Thymus (tissue), 11 donors: Measurements from ENCODE around the gene MRPS34. TPM values are rescaled to one million over a fixed set of nuclear protein-coding genes. Genes with fewer than 3 reads are reported as not detected.
"Not testable (repeated sequence)": the region's sequence is repeated elsewhere in the genome, so short reads cannot be mapped to it uniquely, and the experiment has no call there.

Experiments used
- DNase-seq, 9 donors: peaks; one replicate each; pipeline ENCODE4 v3.0.0-alpha.2; 2013; ENCODE audit warnings: low spot score in 9 of 9, low read depth in 6 of 9, missing footprints in 1 of 9
- H3K27ac ChIP-seq, 2 donors: one replicate each; pipeline ENCODE4 v1.5.1; 2013; ENCODE audit warnings: control low read depth in 1 of 2, low read depth in 1 of 2, low read length in 1 of 2, mild to moderate bottlenecking in 1 of 2, moderate library complexity in 1 of 2
- H3K27me3 ChIP-seq, 2 donors: one replicate each; pipeline ENCODE4 v1.5.1; 2013; ENCODE audit warnings: low read length in 1 of 2; ENCODE audit not compliant: control insufficient read depth in 2 of 2, insufficient read depth in 1 of 2
- H3K36me3 ChIP-seq, 2 donors: one replicate each; pipeline ENCODE4 v1.5.1; 2013; ENCODE audit warnings: low read length in 1 of 2, mild to moderate bottlenecking in 1 of 2, moderate library complexity in 1 of 2; ENCODE audit not compliant: control insufficient read depth in 2 of 2, insufficient read depth in 2 of 2
- H3K4me1 ChIP-seq, 2 donors: one replicate each; pipeline ENCODE4 v1.5.1; 2013; ENCODE audit warnings: low read length in 2 of 2; ENCODE audit not compliant: control insufficient read depth in 2 of 2, insufficient read depth in 2 of 2
- H3K4me3 ChIP-seq, 2 donors: one replicate each; pipeline ENCODE4 v1.5.1; 2013; ENCODE audit warnings: low read length in 2 of 2, control low read depth in 1 of 2, mild to moderate bottlenecking in 1 of 2
- H3K9me3 ChIP-seq, 2 donors: one replicate each; pipeline ENCODE4 v1.5.1; 2013; ENCODE audit warnings: low read length in 1 of 2, mild to moderate bottlenecking in 1 of 2; ENCODE audit not compliant: control insufficient read depth in 2 of 2, insufficient read depth in 1 of 2
- WGBS: extraction: QIAGEN DNeasy Blood & Tissue Kit; methylation state at CpG from one replicate; pipeline ENCODE4 v1.1.7; 2013; 5-methylcytosine and 5-hydroxymethylcytosine counted together
- polyA plus RNA-seq: library from polyadenylated mRNA; stranded (reverse); fragments of 200-250 nt; gene quantifications from one replicate; pipeline ENCODE4 v1.2.3, GENCODE V29; 2013
- total RNA-seq: library from RNA; stranded (reverse); fragments of 120-200 nt; gene quantifications from one replicate; pipeline ENCODE4 v1.2.4, GENCODE V29; 2013
- donor health status: healthy.

MRPS34 gene
- total and polyA plus RNA-seq, 2 donors, result 101 to 103 TPM

DNA sequence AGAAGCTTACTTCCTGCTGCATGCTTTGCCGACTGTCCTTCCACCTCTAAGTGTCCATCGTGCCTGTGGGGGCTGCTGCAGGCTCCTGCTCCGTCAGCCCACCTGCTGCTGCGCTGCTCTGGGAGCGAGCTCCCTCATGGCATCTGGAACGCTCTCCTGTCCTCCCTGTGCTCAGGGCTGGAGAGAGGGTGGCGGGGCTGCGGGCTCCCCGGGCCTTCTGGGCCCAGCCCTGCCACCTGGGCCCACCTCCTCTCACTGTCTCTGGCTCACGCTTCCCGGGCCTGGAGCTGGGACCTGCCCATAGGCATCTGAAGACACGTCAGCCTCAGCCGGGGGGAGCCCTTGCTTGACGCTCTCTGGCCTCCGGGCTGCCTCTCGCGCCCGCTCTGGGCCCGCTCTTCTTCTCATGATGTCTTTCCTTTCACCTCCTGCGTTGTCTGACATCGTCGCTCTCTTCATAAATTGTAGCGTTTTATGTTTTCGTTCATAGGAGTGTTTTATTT lies 28.5 kb downstream of the MRPS34 start:
- Histone ChIP-seq H3K27ac (no peak overlapping the region), H3K36me3 (peaks cover 48 to 78% of the 10 kb centered on the region in 2 donors), H3K4me3 (no peak overlapping the region), H3K9me3 (peaks cover under 1 to 5% of the 10 kb centered on the region in 2 donors), H3K27me3 (no peaks in the 10 kb centered on the region), H3K4me1 (no peaks in the 10 kb centered on the region)
- 97% methylated on average over 24 of the region's 24 CpGs for WGBS
- DNase-seq, result no peak

DNA sequence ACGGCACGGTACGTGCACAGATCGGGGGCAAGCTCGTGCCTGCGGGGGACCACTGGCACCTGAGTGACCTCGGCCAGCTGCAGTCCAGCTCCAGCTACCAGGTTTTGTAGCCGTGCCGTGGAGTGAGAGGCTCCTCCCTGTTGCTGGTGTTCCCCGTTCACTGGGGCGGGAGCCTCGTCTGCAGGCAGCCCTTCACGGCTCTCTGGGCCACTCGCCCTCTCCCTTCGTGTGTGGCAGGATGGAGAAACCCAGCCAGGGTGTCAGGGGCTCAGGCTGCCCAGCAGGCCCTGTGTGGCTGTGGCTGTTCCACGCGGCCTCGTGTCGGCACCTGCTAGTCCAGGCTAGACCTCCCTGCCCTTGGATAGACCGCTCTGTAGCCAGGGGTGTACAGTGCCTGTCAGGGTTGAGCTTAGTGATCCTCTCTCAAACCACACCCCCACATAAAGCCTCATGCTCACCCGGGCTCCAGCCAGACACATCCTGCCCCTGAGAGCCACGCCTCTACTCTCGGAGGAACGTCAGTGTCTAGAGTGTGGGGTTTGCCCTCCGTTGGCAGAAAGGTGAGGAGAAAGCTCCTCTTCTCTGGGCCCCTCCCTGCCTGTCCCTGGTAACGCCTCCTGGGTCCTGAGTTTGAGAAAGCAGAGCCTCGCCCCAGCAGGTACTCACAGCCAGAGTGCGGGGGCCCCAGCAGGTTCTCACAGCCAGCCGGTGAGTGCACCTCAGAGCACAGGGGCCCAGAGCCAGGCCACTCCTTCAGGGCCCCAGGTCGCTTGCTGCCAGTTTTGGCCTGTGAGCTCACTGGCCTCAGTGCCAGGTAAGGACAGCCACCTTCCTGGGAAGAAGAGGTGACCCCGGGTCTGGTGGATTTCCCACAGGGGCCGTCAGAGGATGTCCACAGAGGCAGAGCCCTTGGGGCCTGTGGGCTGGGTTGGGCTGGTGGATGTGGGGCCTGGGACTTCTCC lies 29.3 kb downstream of the MRPS34 start:
- Histone ChIP-seq H3K9me3 (peaks cover 3 to 12% of the 10 kb centered on the region in 2 donors), H3K4me1 (no peaks in the 10 kb centered on the region), H3K36me3 (peaks cover 41 to 70% of the 10 kb centered on the region in 2 donors), H3K27me3 (no peaks in the 10 kb centered on the region), H3K4me3 (no peak overlapping the region), H3K27ac (no peak overlapping the region)
- 96% methylated on average over 32 of the region's 32 CpGs for whole genome bisulfite sequencing
- DNase-seq, result no peak

DNA sequence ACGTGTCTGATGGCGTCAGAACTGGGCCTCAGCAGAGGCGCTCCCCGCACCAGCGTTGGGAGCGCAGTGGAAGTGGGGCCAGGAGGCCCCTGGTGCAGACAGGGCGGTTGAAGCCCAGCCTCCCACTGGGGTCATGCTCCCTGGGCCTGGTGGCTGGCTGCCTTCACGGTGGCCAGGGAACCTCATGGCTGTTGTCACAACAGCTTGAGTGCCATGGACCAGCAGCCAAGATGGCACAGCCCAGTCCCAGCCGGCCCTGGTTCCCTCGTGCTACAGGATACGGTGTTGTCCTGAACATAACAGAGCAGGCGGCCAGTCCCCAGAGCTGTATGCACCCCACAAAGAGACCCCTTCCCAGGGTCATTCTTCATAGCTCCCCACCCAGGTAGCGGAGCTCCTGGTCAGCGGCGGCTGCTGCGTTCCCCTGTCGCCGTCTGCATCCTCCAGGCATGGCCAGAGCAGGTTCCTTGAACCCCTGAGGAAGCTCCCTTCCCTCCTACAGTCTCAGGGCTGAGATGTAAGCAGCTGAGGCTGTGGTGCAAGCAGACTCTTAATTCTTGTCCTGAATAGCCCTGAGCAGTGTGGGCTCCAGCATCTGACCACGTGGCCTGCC lies 31.3 kb downstream of the MRPS34 start:
- H3K27ac ChIP-seq, result no peak overlapping the region
- DNase-seq, result no peak
- peaks cover 3 to 30% of the 10 kb centered on the region in 2 donors for H3K9me3 ChIP-seq
- no peaks in the 10 kb centered on the region for H3K27me3 ChIP-seq
- H3K4me1 ChIP-seq, result no peaks in the 10 kb centered on the region
- H3K4me3 ChIP-seq, result no peak overlapping the region
- H3K36me3 ChIP-seq, result peaks cover 25 to 50% of the 10 kb centered on the region in 2 donors
- WGBS, result 97% methylated on average over 19 of the region's 19 CpGs

DNA sequence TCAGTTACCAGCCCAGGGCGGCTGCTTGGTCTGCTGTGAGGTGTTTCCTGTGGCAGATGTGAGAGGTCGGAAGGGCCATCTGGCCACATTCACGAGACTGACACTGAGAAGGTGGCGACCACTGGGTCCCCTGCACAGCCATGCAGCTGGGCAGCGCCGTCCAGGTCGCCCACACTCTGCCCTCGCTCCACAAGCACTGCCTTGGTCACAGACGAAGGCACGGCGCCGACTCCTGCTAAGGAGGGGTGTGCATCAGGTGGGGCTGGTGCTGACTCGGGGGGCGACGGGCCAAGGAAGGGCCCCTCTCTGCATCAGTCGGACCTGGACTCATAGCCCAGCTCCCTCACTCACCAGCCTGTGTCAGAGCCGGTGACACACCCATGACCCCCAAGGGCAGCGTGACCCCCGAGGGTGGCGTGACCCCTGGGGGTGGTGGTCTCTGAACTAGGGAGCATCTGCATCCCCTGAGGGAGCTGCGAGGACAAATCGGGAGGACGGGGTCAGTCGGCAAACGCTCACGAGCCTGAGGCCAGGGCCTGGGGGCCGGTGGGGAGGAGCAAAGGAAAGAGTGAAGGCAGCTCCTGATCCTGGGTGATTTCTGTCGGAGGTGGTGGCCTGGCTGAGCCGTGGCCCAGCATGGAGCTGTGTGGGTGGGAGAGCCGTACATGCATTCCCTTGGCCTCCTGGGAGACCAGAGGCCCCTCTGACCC lies 32.0 kb downstream of the MRPS34 start:
- Histone ChIP-seq H3K9me3 (peaks cover 3 to 35% of the 10 kb centered on the region in 2 donors), H3K4me1 (no peaks in the 10 kb centered on the region), H3K27ac (no peak overlapping the region), H3K4me3 (no peak overlapping the region), H3K27me3 (no peaks in the 10 kb centered on the region), H3K36me3 (peaks cover 25 to 46% of the 10 kb centered on the region in 2 donors)
- no peak for DNase-seq
- 98% methylated on average over 30 of the region's 30 CpGs for WGBS

DNA sequence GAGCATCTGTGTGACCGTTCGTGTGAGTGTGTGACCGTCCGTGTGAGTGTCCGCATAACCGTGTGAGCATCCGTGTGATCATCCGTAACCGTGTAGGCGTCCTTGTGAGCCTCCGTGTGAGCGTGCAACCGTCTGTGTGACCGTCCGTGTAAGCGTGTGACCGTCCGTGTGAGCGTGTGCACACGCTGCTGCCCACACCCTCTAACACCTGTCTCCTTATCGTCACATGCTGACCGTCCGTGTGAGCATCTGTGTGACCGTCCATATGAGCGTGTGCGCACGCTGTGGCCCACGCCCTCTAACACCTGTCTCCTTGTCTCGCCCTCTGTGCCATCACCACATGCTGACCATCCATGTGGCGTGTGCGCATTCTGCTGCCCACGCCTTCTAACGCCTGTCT lies 32.7 kb downstream of the MRPS34 start:
- Histone ChIP-seq H3K36me3 (peaks cover 25 to 40% of the 10 kb centered on the region in 2 donors), H3K9me3 (peaks cover 4 to 42% of the 10 kb centered on the region in 2 donors), H3K27me3 (no peaks in the 10 kb centered on the region), H3K4me3 (no peak overlapping the region), H3K27ac (no peak overlapping the region), H3K4me1 (no peaks in the 10 kb centered on the region)
- 98% methylated on average over 33 of the region's 33 CpGs for WGBS
- no peak for DNase-seq

DNA sequence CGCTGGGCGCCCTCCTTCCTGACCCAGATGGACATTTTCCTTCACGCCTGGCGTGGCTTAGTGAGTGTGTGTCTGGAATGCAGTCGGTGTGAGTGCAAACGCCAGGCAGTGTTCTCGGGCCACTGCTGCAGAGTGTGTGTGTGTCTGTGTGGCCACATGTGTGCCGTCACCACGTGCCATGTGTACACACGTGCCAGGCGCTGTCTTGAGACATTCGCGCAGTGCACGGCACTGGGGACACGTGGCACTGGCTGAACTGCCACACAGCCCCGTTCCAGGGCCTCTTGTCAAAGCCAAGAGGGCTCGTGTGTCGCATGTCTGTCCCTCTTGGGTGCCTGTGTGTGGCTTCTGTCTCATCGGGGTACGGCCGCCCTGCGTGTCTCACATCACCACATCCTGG lies 38.1 kb downstream of the MRPS34 start:
- Histone ChIP-seq H3K27me3 (no peaks in the 10 kb centered on the region), H3K27ac (no peak overlapping the region), H3K9me3 (peaks cover 6 to 49% of the 10 kb centered on the region in 2 donors), H3K4me3 (no peak overlapping the region), H3K4me1 (no peaks in the 10 kb centered on the region), H3K36me3 (peaks cover 38 to 47% of the 10 kb centered on the region in 2 donors)
- DNase-seq, result no peak
- 98% methylated on average over 22 of the region's 22 CpGs for WGBS

DNA sequence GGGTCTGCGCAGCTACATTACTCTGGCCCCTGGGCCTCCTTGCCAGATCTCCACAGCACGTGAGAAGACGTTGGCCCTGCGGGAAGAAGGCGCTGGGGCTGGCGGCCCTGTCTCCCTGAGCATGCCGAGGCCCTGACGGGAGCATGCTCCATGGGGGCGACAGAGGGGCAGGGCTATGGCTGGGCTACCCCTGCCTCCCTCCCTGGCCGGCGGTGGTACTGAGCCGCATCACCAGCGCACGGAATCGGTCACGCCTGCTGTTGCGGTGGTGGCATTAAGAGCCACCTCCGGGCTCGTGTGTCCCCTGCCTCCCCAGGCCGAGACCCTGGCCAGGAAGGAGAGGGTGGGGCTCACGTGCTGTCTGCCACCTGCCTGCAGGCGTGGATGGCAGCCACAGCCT lies 38.8 kb downstream of the MRPS34 start:
- no peak for DNase-seq
- Histone ChIP-seq H3K27ac (no peak overlapping the region), H3K9me3 (peaks cover 4 to 42% of the 10 kb centered on the region in 2 donors), H3K4me3 (no peak overlapping the region), H3K36me3 (peaks cover 43 to 53% of the 10 kb centered on the region in 2 donors), H3K4me1 (no peaks in the 10 kb centered on the region), H3K27me3 (no peaks in the 10 kb centered on the region)
- 98% methylated on average over 22 of the region's 22 CpGs for WGBS

- not testable (repeated sequence) for H3K27ac ChIP-seq, DNase-seq, H3K27me3 ChIP-seq, H3K4me1 ChIP-seq, H3K4me3 ChIP-seq
- H3K9me3 ChIP-seq, result peaks cover 4 to 29% of the 10 kb centered on the region in 2 donors
- 97% methylated on average over 21 of the region's 21 CpGs for WGBS
- peaks cover 56 to 69% of the 10 kb centered on the region in 2 donors for H3K36me3 ChIP-seq
These were observed 40.4 kb downstream of the MRPS34 start for GRCh38 chr16:1732551-1732987.
